AG20443 (cell line): ENCODE data around the gene PSAP.

ENCODE experiments used
- DNase-seq: peaks from one replicate; pipeline ENCODE4 v3.0.0; 2012; ENCODE audit warnings: low spot score, mixed read lengths

Gene PSAP

GRCh38 chr10:71766717-71767419, 84.2 kb downstream of the PSAP start:
- DNase-seq: peak; percentile 91
